ENCODE results near the gene EPM2AIP1. TPM values are rescaled to one million over a fixed set of nuclear protein-coding genes. Genes with fewer than 3 reads are reported as not detected.

The EPM2AIP1 gene
- total RNA-seq, 2 experiments from 2014 or later = 31.7 to 35.7 TPM

DNA sequence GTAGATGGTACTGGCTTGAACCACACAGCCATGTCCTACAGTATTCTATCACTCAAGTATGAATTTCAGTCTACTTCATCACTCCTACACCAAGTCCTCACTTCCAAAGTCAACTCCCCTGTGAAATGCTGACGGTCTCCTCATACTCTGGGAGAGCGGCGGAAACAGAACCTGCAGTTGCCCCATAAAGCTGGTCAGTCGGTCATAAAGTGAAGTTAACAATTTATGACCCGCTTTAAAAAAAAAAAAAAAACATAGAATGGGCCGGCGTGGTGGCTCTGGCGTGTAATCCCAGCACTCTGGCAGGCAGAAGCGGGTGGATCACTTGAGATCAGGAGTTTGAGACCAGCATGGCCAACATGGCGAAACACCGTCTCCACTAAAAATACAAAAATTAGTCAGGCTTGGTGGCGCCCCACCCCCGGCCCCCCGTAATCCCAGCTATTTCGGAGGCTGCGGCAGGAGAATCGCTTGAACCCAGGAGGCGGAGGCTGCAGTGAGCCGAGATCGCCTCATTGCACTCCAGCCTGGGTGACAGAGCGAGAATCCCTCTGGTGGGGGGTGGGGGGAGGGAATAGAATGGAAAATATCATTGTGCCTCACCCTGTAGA lies 50.2 kb downstream of the EPM2AIP1 start:
- TF ChIP-seq, protein P1, sequence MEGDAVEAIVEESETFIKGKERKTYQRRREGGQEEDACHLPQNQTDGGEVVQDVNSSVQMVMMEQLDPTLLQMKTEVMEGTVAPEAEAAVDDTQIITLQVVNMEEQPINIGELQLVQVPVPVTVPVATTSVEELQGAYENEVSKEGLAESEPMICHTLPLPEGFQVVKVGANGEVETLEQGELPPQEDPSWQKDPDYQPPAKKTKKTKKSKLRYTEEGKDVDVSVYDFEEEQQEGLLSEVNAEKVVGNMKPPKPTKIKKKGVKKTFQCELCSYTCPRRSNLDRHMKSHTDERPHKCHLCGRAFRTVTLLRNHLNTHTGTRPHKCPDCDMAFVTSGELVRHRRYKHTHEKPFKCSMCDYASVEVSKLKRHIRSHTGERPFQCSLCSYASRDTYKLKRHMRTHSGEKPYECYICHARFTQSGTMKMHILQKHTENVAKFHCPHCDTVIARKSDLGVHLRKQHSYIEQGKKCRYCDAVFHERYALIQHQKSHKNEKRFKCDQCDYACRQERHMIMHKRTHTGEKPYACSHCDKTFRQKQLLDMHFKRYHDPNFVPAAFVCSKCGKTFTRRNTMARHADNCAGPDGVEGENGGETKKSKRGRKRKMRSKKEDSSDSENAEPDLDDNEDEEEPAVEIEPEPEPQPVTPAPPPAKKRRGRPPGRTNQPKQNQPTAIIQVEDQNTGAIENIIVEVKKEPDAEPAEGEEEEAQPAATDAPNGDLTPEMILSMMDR (conservative IDR thresholded peaks at IDR 0.05; ENCODE audit: low read length) = no peak
- TF ChIP-seq EZH2phosphoT487 (IDR thresholded peaks at IDR 0.05; ENCODE audit: borderline replicate concordance, low read depth, low read length) = no peak
- CTCF ChIA-PET (ENCODE audit: unreplicated experiment) = no interaction called here
- no TSS peak for BruUV-seq (replicated peaks)

DNA sequence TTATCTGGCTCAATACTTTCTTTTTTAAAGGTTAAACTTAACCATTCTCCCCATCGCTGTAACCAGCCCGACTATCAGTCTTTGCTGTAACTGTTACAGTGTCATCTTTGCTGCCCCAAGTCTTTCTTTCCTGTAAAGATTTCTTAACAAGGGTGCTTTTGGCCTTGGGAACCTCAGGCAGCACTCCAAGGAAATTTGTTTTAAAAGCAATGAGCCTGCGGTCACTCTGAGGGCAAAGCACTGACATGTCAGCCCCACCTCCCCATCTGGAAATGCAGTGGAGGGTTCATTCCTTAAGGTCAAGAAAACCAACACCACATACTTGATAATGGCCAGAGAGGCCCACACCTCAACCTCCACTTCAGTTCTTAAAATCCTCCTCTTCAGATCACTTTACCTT lies 51.3 kb downstream of the EPM2AIP1 start:
- no peaks in the 10 kb centered on the region for H4K20me1 ChIP-seq (ENCODE audit: insufficient read depth, low read length)
- no peaks in the 10 kb centered on the region for H3K9me2 ChIP-seq (ENCODE audit: insufficient read depth, low read length)
- TF ChIP-seq, protein P1 (conservative IDR thresholded peaks at IDR 0.05; ENCODE audit: low read length) = no peak
- TF ChIP-seq EZH2phosphoT487 (IDR thresholded peaks at IDR 0.05; ENCODE audit: borderline replicate concordance, low read depth, low read length) = no peak
- intact Hi-C loops (cut with micrococcal nuclease; ENCODE audit: unreplicated experiment) = no loop called here
- peaks cover 3% of the 10 kb centered on the region for H3K9me3 ChIP-seq (ENCODE audit: low read length)
- no peak for DNase-seq (ENCODE audit: low spot score)
- H3K4me2 ChIP-seq (ENCODE audit: low read length) = no peak overlapping the region
- no peak overlapping the region for H3K27ac ChIP-seq (ENCODE audit: low read depth, low read length, poor library complexity, severe bottlenecking)
- no peak overlapping the region for H3K4me3 ChIP-seq (ENCODE audit: low read depth, low read length, poor library complexity, severe bottlenecking)
- no peaks in the 10 kb centered on the region for H3K79me2 ChIP-seq (ENCODE audit: insufficient read depth, low read depth, low read length)
- ChIA-PET CTCF (ENCODE audit: unreplicated experiment) (no interaction called here), POLR2A (interaction anchor here (0.6 to 1.3 kb wide), 5 partner anchors 18 to 327 kb away, joined by 3 to 5 read pairs (median 4); no protein-coding TSS in a partner anchor)
- BruUV-seq (replicated peaks) = no TSS peak
- no peaks in the 10 kb centered on the region for H3K36me3 ChIP-seq (ENCODE audit: insufficient read depth, low read length)
- peaks cover 11% of the 10 kb centered on the region for H3K4me1 ChIP-seq (ENCODE audit: insufficient read depth, low read length, poor library complexity, severe bottlenecking)
- no peak overlapping the region for H2AFZ ChIP-seq (ENCODE audit: low read length)

More for the DNA sequence above, 50.2 kb downstream of the EPM2AIP1 start:
- Histone ChIP-seq H3K4me3 (ENCODE audit: low read depth, low read length, poor library complexity, severe bottlenecking) (no peak overlapping the region), H3K9me2 (ENCODE audit: insufficient read depth, low read length) (no peaks in the 10 kb centered on the region), H2AFZ (ENCODE audit: low read length) (no peak overlapping the region), H3K4me1 (ENCODE audit: insufficient read depth, low read length, poor library complexity, severe bottlenecking) (peaks cover 11% of the 10 kb centered on the region), H3K79me2 (ENCODE audit: insufficient read depth, low read depth, low read length) (no peaks in the 10 kb centered on the region), H3K36me3 (ENCODE audit: insufficient read depth, low read length) (no peaks in the 10 kb centered on the region), H3K4me2 (ENCODE audit: low read length) (no peak overlapping the region), H3K9me3 (ENCODE audit: low read length) (peaks cover 12% of the 10 kb centered on the region), H4K20me1 (ENCODE audit: insufficient read depth, low read length) (no peaks in the 10 kb centered on the region), H3K27ac (ENCODE audit: low read depth, low read length, poor library complexity, severe bottlenecking) (no peak overlapping the region)
- DNase-seq (ENCODE audit: low spot score) = no peak
- POLR2A ChIA-PET = interaction anchor here (0.6 to 3.6 kb wide), 6 partner anchors 20 to 107 kb away, joined by 3 to 20 read pairs (median 4); no protein-coding TSS in a partner anchor
- intact Hi-C loops (cut with micrococcal nuclease; ENCODE audit: unreplicated experiment) = no loop called here

DNA sequence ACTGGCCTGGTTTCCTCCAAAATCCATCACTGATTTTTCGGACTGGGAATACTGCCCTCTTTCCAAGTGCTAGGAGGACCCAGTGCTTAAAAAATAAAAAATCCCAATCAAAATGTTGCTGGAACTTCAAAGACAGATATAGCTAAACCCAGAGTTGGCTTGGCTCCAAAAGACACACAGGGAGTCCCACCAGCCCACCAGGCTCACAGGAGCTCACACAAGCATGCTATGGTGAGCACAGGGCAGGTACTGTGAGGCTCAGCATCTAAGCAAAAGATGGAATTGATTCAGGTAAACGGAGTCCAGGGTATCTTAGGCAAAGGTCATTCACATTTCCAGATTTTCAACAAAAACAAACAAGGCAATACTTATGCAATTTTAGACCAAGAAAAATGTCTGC lies 51.8 kb downstream of the EPM2AIP1 start:
- no peak for DNase-seq (ENCODE audit: low spot score)
- Histone ChIP-seq H4K20me1 (ENCODE audit: insufficient read depth, low read length) (no peaks in the 10 kb centered on the region), H3K36me3 (ENCODE audit: insufficient read depth, low read length) (no peaks in the 10 kb centered on the region), H3K4me2 (ENCODE audit: low read length) (no peak overlapping the region), H3K9me3 (ENCODE audit: low read length) (no peaks in the 10 kb centered on the region), H3K4me1 (ENCODE audit: insufficient read depth, low read length, poor library complexity, severe bottlenecking) (peaks cover 11% of the 10 kb centered on the region), H3K4me3 (ENCODE audit: low read depth, low read length, poor library complexity, severe bottlenecking) (no peak overlapping the region), H2AFZ (ENCODE audit: low read length) (no peak overlapping the region), H3K79me2 (ENCODE audit: insufficient read depth, low read depth, low read length) (no peaks in the 10 kb centered on the region), H3K27ac (ENCODE audit: low read depth, low read length, poor library complexity, severe bottlenecking) (no peak overlapping the region), H3K9me2 (ENCODE audit: insufficient read depth, low read length) (no peaks in the 10 kb centered on the region)
- TF ChIP-seq, protein P1 (conservative IDR thresholded peaks at IDR 0.05; ENCODE audit: low read length) = no peak
- no TSS peak for BruUV-seq (replicated peaks)
- intact Hi-C loops (cut with micrococcal nuclease; ENCODE audit: unreplicated experiment) = no loop called here
- CTCF ChIA-PET (ENCODE audit: unreplicated experiment) = no interaction called here
- POLR2A ChIA-PET = no interaction called here

Data from OCI-LY7 (cell line).